Spleen (tissue), 7 donors: Measurements from ENCODE around the gene APBB3.
"Not testable (repeated sequence)": the region's sequence is repeated elsewhere in the genome, so short reads cannot be mapped to it uniquely, and the experiment has no call there.

Experiments used
- CTCF ChIP-seq, 11 experiments: fragments of 200-600 bp in 7 of 11; fragments of 450-650 bp in 4 of 11; sonication (generic) in 4 of 11; IDR thresholded peaks in 8 of 11; conservative IDR thresholded peaks in 3 of 11; 1 replicate in 7 of 11; 2 replicates in 4 of 11; pipeline versions ENCODE4 v1.4.0 to v1.8.0; 2016 to 2021; ENCODE audit warnings: antibody characterized with exemption in 11 of 11, inconsistent platforms in 4 of 11, mild to moderate bottlenecking in 1 of 11
- POLR2A ChIP-seq, 3 donors: fragments of 450-650 bp; IDR thresholded peaks; one replicate each; pipeline ENCODE4 v1.5.1; 2017; ENCODE audit warnings: antibody characterized with exemption in 3 of 3, mild to moderate bottlenecking in 1 of 3
- donor health status: DM: no; HTN: no; CAD: no; lungs with moderate emphysema.
- donor health status: DM: no; HTN: no; CAD: no.
- donor health status: DM: no; HTN: no; CAD: no.

- TF ChIP-seq POLR2A (IDR thresholded peaks at IDR 0.05); CTCF (IDR thresholded peaks at IDR 0.05 in 8 of 11, conservative IDR thresholded peaks at IDR 0.05 in 3 of 11): not testable (repeated sequence)
Observed at GRCh38 chr5:140579188-140579747, 14.9 kb upstream of the APBB3 start.
